A673 (cell line): Measurements from ENCODE around the gene MTR. TPM values are rescaled to one million over a fixed set of nuclear protein-coding genes. Genes with fewer than 3 reads are reported as not detected.
A peak's percentile ranks its signal among the peaks of the same experiment; 100 is the strongest.

ENCODE experiments used
- BruUV-seq: library from RNA; stranded (reverse); fragments of 400-500 nt; replicated peaks from 2 replicates; lab custom pipeline; 2021; lab: Mats Ljungman, UMichigan
- CTCF ChIA-PET: fragments of 300-600 bp; sonication (Branson Sonifier 250); formaldehyde crosslinking; loops from one replicate; lab custom pipeline; 2022; ENCODE audit warnings: antibody characterized with exemption; lab: Charles Lee
- POLR2A ChIA-PET: fragments of 300-600 bp; sonication (Branson Sonifier 250); formaldehyde crosslinking; loops from one replicate; lab custom pipeline; 2022; ENCODE audit warnings: antibody characterized with exemption; ENCODE audit not compliant: low non-redundant PET; lab: Charles Lee
- DNase-seq: peaks from one replicate; pipeline ENCODE4 v3.0.0-alpha.2; 2015; ENCODE audit warnings: low spot score
- H3K27ac ChIP-seq: fragments of 200-600 bp; sonication (generic); 2 replicates; pipeline ENCODE4 v1.5.1; 2016; ENCODE audit warnings: mixed run types, low read depth, mild to moderate bottlenecking, mixed read lengths, antibody characterized with exemption, low read length; ENCODE audit not compliant: poor library complexity, severe bottlenecking
- H3K27me3 ChIP-seq: fragments of 200-600 bp; sonication (generic); replicated peaks from 2 replicates; pipeline ENCODE4 v1.6.1; 2017; ENCODE audit warnings: mixed run types, low read depth, mild to moderate bottlenecking, mixed read lengths, antibody characterized with exemption, low read length; ENCODE audit not compliant: insufficient read depth, poor library complexity
- H3K36me3 ChIP-seq: fragments of 200-600 bp; sonication (generic); 2 replicates; pipeline ENCODE4 v1.6.1; 2016; ENCODE audit warnings: mixed run types, mild to moderate bottlenecking, mixed read lengths, antibody characterized with exemption, low read length; ENCODE audit not compliant: insufficient read depth, poor library complexity, severe bottlenecking
- H3K4me1 ChIP-seq: fragments of 200-600 bp; sonication (generic); 2 replicates; pipeline ENCODE4 v1.6.1; 2017; ENCODE audit warnings: mixed run types, mild to moderate bottlenecking, mixed read lengths, antibody characterized with exemption, low read length; ENCODE audit not compliant: insufficient read depth, poor library complexity, severe bottlenecking
- H3K4me3 ChIP-seq: fragments of 200-600 bp; sonication (generic); 2 replicates; pipeline ENCODE4 v1.5.1; 2016; ENCODE audit warnings: low read depth, mixed run types, mild to moderate bottlenecking, mixed read lengths, low read length; ENCODE audit not compliant: poor library complexity, severe bottlenecking
- H3K9me3 ChIP-seq: fragments of 200-600 bp; sonication (generic); 2 replicates; pipeline ENCODE4 v1.6.1; 2016; ENCODE audit warnings: mixed run types, low read depth, mild to moderate bottlenecking, mixed read lengths, antibody characterized with exemption, low read length; ENCODE audit not compliant: poor library complexity, severe bottlenecking
- CTCF ChIP-seq: fragments of 300-800, 200-600 bp; sonication (generic); conservative IDR thresholded peaks from 2 replicates; pipeline ENCODE4 v1.5.1; 2017; ENCODE audit warnings: low read depth, mild to moderate bottlenecking, antibody characterized with exemption, low read length, moderate library complexity, mixed read lengths
- EZH2 ChIP-seq: fragments of 200-600 bp; sonication (generic); IDR thresholded peaks from 2 replicates; pipeline ENCODE4 v1.6.1; 2017; ENCODE audit warnings: borderline replicate concordance, low read depth, mild to moderate bottlenecking, mixed read lengths, antibody characterized with exemption, low read length; ENCODE audit not compliant: poor library complexity, severe bottlenecking
- intact Hi-C: fragments of 100-400 bp; cut with micrococcal nuclease; formaldehyde crosslinking; loops from one replicate; pipeline ENCODE4 v1.10.0; 2022; ENCODE audit not compliant: unreplicated experiment
- total RNA-seq: library from RNA; stranded (reverse); gene quantifications from 2 replicates; pipeline ENCODE4 v1.2.3, GENCODE V29; 2021

Gene MTR
- total RNA-seq, 1 experiment from 2014 or later: 36.0 TPM

GRCh38 chr1:236748268-236748870 lies 46.7 kb upstream of the MTR start:
- ChIA-PET POLR2A (no interaction called here), CTCF (no interaction called here)
- peaks cover 73% of the 10 kb centered on the region for H3K36me3 ChIP-seq
- no peak overlapping the region for H3K27ac ChIP-seq
- TF ChIP-seq EZH2 (no peak), CTCF (0 out of 2 replicates have a peak, but pooled peaks have one; percentile 17)
- intact Hi-C loops: no loop called here
- no peaks in the 10 kb centered on the region for H3K9me3 ChIP-seq
- DNase-seq: no peak
- no peaks in the 10 kb centered on the region for H3K27me3 ChIP-seq
- no peak overlapping the region for H3K4me3 ChIP-seq
- no TSS peak for BruUV-seq
- H3K4me1 ChIP-seq: no peaks in the 10 kb centered on the region

- no peak overlapping the region for H3K4me3 ChIP-seq
- no TSS peak for BruUV-seq
- no peak overlapping the region for H3K27ac ChIP-seq
- H3K9me3 ChIP-seq: no peaks in the 10 kb centered on the region
- CTCF ChIA-PET: interaction anchor here (0.7 kb wide), 1 partner anchor 9 kb away, joined by 8 read pairs; no protein-coding TSS in a partner anchor
- POLR2A ChIA-PET: no interaction called here
- H3K4me1 ChIP-seq: no peaks in the 10 kb centered on the region
- intact Hi-C loops: loop anchor here (5.0 kb wide), 1 partner anchor 144 kb away; no protein-coding TSS in a partner anchor
- DNase-seq: no peak
- TF ChIP-seq CTCF: no peak
- H3K27me3 ChIP-seq: no peaks in the 10 kb centered on the region
- peaks cover 74% of the 10 kb centered on the region for H3K36me3 ChIP-seq
These were observed 44.2 kb upstream of the MTR start for GRCh38 chr1:236750928-236751327.

- H3K9me3 ChIP-seq: no peaks in the 10 kb centered on the region
- CTCF ChIA-PET: interaction anchor here (0.7 kb wide), 1 partner anchor 9 kb away, joined by 8 read pairs; no protein-coding TSS in a partner anchor
- no peak for DNase-seq
- POLR2A ChIA-PET: no interaction called here
- H3K4me1 ChIP-seq: no peaks in the 10 kb centered on the region
- TF ChIP-seq EZH2 (no peak), CTCF (no peak)
- no peak overlapping the region for H3K4me3 ChIP-seq
- peaks cover 71% of the 10 kb centered on the region for H3K36me3 ChIP-seq
- intact Hi-C loops: loop anchor here (5.0 kb wide), 1 partner anchor 144 kb away; no protein-coding TSS in a partner anchor
- no peak overlapping the region for H3K27ac ChIP-seq
- no TSS peak for BruUV-seq
- no peaks in the 10 kb centered on the region for H3K27me3 ChIP-seq
These were observed 43.7 kb upstream of the MTR start for GRCh38 chr1:236751385-236751784.
